HTR-8/SVneo (cell line): ENCODE data around the gene HLA-E.
"Not testable (repeated sequence)": the region's sequence is repeated elsewhere in the genome, so short reads cannot be mapped to it uniquely, and the experiment has no call there.

ENCODE experiments used
- DNase-seq: peaks from one replicate; pipeline ENCODE4 v3.0.0; 2011; ENCODE audit warnings: low spot score, mixed read lengths; ENCODE audit not compliant: insufficient read length
- FAIRE-seq: peaks from 2 replicates; lab custom pipeline; 2011; peaks lifted over from hg19 to GRCh38; lab: Jason Lieb, UNC

The HLA-E gene

DNA sequence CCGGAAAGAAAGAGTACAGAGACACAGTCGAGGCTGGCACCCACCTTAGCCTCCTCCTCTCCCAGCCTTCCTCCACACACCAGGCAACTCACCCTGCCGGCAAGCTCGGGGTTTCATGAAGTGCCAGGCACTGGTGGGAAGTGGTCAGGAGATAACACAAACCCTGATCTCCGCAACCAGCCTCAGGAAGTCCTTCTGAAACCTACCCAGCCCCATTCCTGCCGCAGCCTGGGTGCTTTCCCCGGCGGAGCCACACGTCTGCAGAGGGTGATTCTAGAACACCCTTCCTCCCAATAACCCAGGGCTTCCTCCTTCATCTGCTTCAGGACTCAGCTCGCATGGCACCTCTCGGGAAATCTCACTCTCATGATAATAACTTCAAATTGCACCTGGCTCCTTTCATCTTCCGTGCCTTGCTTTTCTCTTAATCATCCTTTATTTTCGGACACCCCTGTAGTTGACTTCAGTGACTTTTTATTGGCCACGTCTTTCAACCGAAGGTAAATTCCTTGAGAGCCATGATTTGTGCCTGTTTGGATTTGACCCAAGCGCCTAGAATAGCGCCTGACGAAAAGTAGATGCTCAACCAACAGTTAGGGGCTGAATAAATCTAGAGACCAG lies 8.7 kb upstream of the HLA-E start:
- FAIRE-seq (no peak), DNase-seq (no peak)

DNA sequence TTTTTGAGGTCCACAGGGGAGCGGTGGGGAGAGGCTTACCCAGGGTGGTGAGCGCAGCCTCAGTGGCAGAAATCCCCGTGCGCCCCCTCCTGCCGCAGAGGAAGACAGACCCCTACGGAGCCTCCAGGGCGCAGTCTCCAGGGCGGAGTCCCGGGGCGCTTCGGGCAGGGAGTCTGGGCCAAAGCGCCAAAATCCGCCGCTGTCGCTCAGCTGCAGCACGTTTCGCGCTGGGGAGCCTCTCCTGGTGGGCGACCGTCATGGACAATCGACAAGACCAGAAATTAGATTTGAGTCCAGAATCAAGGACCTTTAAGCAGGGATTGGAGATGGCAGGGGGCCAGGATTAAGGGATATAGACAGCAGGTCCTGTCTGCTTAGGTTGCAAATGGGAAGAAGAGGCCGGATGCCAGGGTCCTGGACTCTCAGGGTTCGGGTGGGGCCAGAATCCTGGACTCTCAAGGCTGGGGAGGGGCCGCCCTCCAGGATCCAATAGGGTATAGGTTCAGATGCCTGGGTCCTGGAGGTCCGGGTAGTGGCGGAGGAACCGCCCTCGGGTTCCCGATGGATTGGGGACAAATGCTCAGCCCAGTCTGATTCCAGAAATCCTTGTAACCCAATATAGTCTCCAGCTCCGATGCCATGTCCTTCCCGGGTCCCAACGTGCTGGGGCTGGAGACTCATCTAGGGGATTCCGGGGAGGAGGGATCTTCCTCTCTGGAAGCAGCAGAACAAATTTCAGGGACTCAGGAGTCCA lies 7.9 kb upstream of the HLA-E start:
- peak; percentile 28 for FAIRE-seq
- DNase-seq, result no peak

DNA sequence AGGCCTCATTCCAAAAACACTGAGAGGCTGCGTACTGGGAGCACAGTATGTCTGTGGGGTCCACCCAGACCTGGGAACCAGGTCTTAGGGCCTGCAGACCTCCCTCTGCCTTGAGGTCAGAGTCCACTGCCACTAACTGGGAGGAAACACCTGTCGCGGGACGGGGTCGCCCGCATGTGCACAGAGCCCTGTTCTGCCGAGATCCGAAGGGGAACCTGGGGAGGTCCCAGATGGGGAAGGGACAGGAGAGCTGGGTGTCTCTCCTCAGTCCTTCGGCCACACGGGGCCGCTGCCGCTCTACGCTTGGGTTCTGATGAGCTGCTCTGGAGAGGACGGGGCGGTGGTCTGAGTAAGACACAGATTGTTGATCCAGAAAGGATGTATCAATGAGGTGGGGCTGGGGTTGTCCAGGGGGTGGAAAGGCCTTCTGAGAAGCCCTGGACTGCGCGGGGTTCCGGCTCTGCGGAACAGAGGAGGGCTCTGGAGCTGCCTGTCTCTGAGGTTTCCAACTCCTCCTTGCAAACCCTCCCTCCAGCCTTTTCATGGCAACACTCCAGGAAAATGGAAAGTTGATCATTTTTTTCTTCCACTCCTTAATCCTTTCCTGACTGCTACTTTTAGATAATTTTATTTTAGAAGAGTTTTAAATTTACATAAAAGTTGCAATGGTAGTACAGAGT lies 7.2 kb upstream of the HLA-E start:
- not testable (repeated sequence) for FAIRE-seq
- DNase-seq, result peak; percentile 81

DNA sequence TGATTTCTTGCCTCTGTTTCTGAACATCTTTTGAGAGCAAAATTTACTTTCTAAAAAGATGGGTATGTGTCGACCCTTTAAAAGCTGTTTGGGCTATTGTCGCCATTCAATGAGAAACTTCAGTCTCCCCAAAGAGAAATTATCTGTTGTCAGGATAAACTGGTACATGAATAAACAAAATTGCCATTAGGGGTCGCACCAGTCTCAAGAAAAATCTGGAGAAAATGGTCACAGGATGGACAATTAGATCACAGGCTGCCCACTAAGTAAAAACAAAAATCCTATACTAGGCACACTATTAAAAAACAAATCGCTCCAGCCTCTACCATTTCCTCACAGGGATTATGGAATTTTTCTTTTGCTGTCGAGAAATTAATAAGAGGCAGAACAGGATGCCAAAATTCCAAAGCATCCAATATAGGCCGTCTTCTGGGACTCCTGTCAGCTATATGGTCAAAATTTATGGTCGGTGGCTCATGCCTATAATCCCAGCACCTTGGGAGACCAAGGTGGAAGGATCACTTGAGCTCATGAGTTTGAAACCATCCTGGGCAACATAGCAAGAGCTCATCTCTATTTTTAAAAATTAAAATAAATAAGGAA lies 5.5 kb upstream of the HLA-E start:
- no peak for FAIRE-seq
- DNase-seq, result peak; percentile 56

DNA sequence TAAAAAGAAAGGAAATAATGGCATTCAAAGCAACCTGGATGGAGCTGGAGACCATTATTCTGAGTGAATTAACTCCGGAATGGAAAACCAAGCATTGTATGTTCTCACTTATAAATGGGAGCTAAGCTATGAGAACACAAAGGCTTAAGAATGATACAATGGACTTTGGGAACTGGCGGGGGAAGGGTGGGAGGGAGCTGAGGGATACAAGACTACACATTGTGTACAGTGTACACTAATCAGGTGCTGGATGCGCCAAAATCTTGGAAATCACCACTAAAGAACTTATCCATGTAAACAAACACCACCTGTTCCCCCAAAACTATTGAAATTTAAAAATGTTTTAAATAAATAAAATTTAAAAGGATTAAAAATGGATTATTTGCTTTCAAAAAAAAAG lies 4.1 kb upstream of the HLA-E start:
- DNase-seq (no peak), FAIRE-seq (no peak)

DNA sequence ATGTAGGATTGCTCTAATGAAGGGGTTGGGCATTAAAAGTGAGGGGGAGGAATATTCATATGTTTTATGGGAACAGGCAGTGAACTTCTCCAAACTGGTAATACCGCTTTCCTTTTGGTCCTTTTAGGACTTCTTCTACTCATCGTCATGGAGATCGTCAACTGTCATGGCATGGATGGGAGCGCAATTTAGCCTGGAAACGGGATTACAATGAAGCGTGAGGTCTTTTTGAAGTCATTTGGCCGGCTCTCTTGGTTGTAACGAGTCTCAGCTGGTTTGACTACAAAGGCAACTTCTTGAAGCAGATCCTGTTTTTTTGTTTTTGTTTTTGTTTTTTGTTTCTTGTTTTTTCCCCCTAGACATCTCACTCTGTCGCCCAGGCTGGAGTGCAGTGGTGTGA lies 1.4 kb upstream of the HLA-E start:
- DNase-seq (no peak), FAIRE-seq (no peak)

DNA sequence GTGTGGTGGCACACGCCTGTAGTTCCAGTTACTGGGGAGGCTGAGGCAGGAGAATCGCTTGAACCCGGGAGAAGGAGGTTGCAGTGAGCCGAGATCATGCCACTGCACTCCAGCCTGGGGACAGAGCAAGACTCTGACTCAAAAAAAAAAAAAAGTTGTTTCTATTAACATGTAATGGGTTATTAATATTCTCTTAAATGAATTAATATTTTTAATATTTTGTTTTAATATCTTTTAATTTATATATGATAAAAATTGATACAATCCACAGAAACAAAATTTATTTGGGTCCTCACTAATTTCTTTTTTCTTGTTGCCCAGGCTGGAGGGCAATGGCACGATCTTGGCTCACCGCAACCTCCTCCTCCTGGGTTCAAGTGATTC lies 620 bp upstream of the HLA-E start:
- DNase-seq, FAIRE-seq: not testable (repeated sequence)

DNA sequence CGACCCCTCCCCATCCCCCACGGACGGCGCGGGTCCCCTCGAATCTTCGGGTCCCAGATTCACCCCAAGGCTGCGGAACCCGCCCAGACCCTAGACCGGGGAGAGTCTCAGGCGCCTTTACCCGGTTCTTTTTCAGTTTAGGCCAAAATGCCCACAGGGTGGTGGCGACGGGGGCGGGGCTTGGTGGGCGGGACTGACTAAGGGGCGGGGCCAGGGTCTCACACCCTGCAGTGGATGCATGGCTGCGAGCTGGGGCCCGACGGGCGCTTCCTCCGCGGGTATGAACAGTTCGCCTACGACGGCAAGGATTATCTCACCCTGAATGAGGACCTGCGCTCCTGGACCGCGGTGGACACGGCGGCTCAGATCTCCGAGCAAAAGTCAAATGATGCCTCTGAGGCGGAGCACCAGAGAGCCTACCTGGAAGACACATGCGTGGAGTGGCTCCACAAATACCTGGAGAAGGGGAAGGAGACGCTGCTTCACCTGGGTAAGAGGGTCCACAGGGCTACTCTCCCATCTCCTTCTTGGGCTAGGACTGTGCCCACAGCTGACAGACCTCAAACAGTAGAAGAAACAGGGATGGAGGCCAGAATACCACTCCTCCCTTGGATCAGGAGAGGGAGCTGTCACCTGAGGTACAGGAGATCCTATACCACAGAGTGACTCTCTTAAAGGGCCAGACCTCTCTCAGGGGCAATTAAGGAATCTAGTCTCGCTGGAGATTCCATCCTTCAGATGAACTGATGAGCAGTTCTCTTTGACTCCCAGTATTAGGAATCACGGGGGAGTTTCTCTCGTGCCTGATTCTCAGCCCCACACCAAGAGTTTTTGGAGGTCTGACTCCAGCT lies 942 bp downstream of the HLA-E start:
- peak; percentile 76 for DNase-seq

DNA sequence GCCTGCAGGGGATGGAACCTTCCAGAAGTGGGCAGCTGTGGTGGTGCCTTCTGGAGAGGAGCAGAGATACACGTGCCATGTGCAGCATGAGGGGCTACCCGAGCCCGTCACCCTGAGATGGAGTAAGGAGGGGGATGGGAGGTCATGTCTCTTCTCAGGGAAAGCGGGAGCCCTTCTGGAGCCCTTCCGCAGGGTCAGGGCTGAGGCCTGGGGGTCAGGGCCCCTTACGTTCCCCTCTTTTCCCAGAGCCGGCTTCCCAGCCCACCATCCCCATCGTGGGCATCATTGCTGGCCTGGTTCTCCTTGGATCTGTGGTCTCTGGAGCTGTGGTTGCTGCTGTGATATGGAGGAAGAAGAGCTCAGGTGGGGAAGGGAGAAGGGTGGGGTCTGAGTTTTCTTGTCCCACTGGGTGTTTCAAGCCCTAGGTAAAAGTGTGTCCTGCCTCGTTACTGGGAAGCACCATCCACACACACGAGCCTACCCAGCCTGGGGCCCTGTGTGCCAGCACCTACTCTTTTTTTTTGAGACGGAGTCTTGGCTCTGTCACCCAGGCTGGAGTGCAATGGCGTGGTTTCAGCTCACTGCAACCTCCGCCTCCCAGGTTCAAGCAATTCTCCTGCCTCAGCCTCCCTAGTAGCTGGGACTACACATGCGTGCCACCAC lies 2.1 kb downstream of the HLA-E start:
- not testable (repeated sequence) for FAIRE-seq, DNase-seq

More for the DNA sequence above, 942 bp downstream of the HLA-E start:
- FAIRE-seq, result no peak

DNA sequence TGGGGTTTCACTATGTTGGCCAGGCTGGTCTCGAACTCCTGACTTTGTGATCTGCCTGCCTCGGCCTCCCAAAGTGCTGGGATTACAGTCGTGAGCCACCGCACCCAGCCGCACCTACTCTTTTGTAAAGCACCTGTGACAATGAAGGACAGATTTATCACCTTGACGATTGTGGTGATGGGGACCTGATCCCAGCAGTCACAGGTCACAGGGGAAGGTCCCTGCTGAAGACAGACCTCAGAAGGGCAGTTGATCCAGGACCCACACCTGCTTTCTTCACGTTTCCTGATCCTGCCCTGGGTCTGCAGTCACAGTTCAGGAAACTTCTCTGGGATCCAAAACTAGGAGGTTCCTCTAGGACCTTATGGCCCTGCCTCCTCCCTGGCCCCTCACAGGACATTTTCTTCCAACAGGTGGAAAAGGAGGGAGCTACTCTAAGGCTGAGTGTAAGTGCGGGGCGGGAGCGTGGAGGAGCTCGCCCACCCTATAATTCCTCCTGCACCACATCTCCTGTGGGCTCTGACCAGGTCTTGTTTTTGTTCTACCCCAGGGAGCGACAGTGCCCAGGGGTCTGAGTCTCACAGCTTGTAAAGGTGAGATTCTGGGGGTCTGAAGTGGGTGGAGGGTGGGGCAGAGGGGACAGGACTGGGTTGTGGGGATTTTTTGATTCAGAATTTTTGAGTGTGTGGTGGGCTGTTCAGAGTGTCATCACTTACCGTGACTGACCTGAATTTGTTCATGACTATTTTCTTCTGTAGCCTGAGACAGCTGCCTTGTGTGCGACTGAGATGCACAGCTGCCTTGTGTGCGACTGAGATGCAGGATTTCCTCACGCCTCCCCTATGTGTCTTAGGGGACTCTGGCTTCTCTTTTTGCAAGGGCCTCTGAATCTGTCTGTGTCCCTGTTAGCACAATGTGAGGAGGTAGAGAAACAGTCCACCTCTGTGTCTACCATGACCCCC lies 3.0 kb downstream of the HLA-E start:
- no peak for FAIRE-seq
- no peak for DNase-seq

DNA sequence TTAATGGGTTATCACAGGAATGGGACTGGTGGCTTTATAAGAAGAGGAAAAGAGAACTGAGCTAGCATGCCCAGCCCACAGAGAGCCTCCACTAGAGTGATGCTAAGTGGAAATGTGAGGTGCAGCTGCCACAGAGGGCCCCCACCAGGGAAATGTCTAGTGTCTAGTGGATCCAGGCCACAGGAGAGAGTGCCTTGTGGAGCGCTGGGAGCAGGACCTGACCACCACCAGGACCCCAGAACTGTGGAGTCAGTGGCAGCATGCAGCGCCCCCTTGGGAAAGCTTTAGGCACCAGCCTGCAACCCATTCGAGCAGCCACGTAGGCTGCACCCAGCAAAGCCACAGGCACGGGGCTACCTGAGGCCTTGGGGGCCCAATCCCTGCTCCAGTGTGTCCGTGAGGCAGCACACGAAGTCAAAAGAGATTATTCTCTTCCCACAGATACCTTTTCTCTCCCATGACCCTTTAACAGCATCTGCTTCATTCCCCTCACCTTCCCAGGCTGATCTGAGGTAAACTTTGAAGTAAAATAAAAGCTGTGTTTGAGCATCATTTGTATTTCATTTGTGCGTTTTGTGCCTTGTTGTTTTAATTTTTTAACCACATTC lies 4.4 kb downstream of the HLA-E start:
- DNase-seq (no peak), FAIRE-seq (no peak)

DNA sequence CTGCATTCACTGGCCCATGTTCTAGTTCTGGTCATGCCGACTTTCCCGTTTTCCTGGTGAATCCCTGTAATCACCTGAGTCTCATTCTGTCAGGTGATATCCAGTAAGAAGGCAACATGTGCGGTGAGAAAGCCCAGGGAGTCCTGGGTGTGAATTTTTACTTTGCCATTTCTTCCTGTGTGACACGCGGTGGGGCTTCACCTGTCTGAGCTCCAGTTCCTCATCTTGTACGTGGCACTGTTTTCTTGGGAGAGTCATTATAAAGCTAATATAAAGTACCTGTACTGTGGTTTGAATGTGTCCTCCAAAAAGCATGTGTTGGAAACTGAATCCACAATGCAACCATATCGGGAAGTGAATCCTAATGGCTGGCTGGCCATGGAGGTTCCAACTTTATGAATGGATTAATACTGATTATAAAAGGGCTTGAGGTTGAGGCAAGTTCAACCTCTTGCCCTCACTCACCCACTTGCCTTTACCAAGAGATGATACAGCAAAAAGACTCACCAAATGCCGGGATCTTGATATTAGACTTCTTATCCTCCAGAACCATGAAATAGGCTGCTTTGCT lies 5.1 kb downstream of the HLA-E start:
- FAIRE-seq, result no peak
- DNase-seq, result no peak

DNA sequence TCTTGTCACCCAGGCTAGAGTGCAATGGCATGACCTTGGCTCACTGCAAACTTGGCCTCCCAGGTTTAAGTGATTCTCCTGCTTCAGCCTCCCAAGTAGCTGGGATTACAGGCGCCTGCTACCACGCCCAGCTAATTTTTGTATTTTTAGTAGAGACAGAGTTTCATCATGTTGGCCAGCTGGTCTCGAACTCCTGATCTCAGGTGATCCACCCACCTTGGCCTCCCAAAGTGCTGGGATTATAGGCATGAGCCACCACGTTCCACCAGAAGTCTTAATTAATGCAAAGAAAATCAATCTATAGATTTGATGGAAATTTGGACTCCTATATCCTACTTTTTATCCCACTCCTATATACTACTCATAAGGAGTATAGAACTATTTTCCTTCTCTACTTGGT lies 5.8 kb downstream of the HLA-E start:
- not testable (repeated sequence) for DNase-seq, FAIRE-seq

DNA sequence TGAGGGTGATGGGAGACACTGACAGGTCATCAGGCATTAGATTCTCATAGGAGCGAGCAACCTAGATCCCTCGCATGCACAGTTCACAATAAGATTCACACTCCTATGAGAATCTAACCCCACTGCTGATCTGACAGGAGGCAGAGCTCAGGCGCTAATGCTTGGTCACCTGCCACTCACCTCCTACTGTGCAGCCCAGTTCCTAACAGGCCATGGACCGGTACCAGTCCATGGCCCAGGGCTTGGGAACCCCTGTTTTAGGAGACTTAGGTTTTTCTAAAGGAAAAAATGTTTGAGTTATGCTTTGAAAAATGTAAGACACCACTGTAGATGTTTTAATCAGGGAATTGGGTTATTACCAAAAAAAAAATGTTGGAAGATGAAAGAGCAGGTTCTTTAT lies 6.7 kb downstream of the HLA-E start:
- no peak for FAIRE-seq

DNA sequence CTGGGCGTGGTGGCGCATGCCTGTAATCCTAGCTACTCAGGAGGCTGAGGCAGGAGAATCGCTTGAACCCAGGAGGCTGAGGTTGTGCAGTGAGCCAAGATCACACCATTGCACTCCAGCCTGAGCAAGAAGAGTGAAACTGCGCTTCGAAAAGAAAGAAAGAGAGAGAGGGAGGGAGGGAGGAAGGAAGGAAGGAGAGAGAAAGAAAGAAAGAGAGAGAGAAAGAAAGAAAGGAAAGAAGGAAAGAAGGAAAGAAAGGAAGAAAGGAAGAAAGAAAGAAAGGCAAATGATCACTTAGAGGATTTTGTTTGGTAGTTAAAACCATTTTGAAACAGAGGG lies 7.9 kb downstream of the HLA-E start:
- not testable (repeated sequence) for DNase-seq, FAIRE-seq

More for the DNA sequence above, 6.7 kb downstream of the HLA-E start:
- no peak for DNase-seq

DNA sequence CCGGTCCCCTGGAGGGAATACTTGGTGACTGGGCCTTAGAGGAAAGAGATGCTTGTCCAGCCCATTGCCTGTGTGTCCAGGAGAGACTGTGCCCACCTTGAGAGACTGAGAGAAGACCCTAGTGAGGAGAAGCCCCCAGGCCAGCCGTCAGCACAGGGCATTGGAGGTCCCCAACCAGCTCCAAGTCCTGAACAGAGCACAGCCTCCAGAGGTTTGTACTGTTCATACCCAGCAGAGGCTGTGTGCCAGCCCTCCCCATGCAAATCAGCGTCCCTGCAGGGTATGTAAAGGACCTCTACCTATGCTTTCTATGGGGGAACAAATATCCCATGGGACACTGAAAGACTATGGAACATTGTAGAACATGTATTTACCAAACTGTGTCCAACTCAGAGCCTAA lies 8.4 kb downstream of the HLA-E start:
- DNase-seq, result no peak
- no peak for FAIRE-seq

DNA sequence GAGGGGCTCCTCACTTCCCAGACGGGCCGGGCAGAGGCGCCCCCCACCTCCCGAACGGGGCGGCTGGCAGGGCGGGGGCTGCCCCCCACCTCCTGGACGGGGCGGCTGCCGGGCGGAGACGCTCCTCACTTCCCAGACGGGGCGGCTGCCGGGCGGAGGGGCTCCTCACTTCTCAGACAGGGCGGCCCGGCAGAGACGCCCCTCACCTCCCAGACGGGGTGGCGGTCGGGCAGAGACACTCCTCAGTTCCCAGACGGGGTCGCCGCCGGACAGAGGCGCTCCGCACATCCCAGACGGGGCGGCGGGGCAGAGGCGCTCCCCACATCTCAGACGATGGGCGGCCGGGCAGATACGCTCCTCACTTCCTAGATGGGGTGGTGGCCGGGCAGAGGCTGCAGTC lies 9.4 kb downstream of the HLA-E start:
- not testable (repeated sequence) for DNase-seq, FAIRE-seq
